Inflammatory macrophage treated with lipopolysaccharide for 4 hours (primary cell): ENCODE results near the gene NEU1.
"Not testable (repeated sequence)": the region's sequence is repeated elsewhere in the genome, so short reads cannot be mapped to it uniquely, and the experiment has no call there.

Experiments
- DNase-seq: peaks from one replicate; pipeline ENCODE4 v3.0.0-alpha.2; 2020

Gene NEU1

GRCh38 chr6:31815025-31815838 lies 47.4 kb downstream of the NEU1 start, which contains the start of the genes HSPA1A and HSPA1L:
HSPA1A (plus strand) TSS chr6:31815543; CDS start chr6:31815757, 214 bp downstream.
HSPA1L (minus strand) TSS chr6:31815283; CDS start chr6:31811972, 3,311 bp downstream.
- peak; percentile 95 for DNase-seq

GRCh38 chr6:31814677-31815024 lies 48.0 kb downstream of the NEU1 start:
- DNase-seq = peak; percentile 98

GRCh38 chr6:31813465-31813849 lies 49.2 kb downstream of the NEU1 start:
- no peak for DNase-seq

GRCh38 chr6:31811645-31812044 lies 51.0 kb downstream of the NEU1 start:
- no peak for DNase-seq

- not testable (repeated sequence) for DNase-seq
These were observed 54.0 kb downstream of the NEU1 start for GRCh38 chr6:31808599-31808998.
